K562 (cell line): ENCODE data around the gene GALNT7. TPM values are rescaled to one million over a fixed set of nuclear protein-coding genes. Genes with fewer than 3 reads are reported as not detected.

Experiments
- ARID4B ChIP-seq: sonication (generic); formaldehyde crosslinking; IDR thresholded peaks from 2 replicates; pipeline ENCODE4 v1.8.0; 2022; ENCODE audit warnings: mild to moderate bottlenecking, missing genetic modification reagents
- ELK3 ChIP-seq: fragments of 450-650 bp; formaldehyde crosslinking; IDR thresholded peaks from 2 replicates; pipeline ENCODE4 v1.4.0; 2020; ENCODE audit warnings: mild to moderate bottlenecking
- HDAC6 ChIP-seq: IDR thresholded peaks from 2 replicates; pipeline ENCODE4 v1.6.1; 2012; ENCODE audit warnings: low read depth, mild to moderate bottlenecking, control low read depth, inconsistent platforms, low read length, moderate library complexity
- HNRNPLL ChIP-seq: fragments of 200-400 bp; formaldehyde crosslinking; IDR thresholded peaks from 2 replicates; pipeline ENCODE4 v1.6.1; 2017; ENCODE audit warnings: low read length, low read depth, mild to moderate bottlenecking; ENCODE audit not compliant: poor library complexity, severe bottlenecking
- HOMEZ ChIP-seq: fragments of 250-450 bp; sonication (Bioruptor Pico); IDR thresholded peaks from 2 replicates; pipeline ENCODE4 v1.4.0; 2020; ENCODE audit warnings: mild to moderate bottlenecking, moderate library complexity
- HOXB6 ChIP-seq: fragments of 250-450 bp; sonication (Bioruptor Pico); IDR thresholded peaks from 2 replicates; pipeline ENCODE4 v1.5.1; 2022; ENCODE audit warnings: mild to moderate bottlenecking, borderline replicate concordance
- NCOA1 ChIP-seq: fragments of 450-650 bp; IDR thresholded peaks from 2 replicates; pipeline ENCODE4 v1.6.1; 2016; ENCODE audit warnings: low read depth
- NUFIP1 ChIP-seq: fragments of 450-650 bp; IDR thresholded peaks from 2 replicates; pipeline ENCODE4 v1.6.1; 2018; ENCODE audit not compliant: partially characterized antibody
- RBBP5 ChIP-seq: fragments of 200-600 bp; sonication (generic); IDR thresholded peaks from 2 replicates; pipeline ENCODE4 v1.6.1; 2012; ENCODE audit warnings: borderline replicate concordance, mild to moderate bottlenecking, low read length, control low read depth, inconsistent platforms; ENCODE audit not compliant: insufficient read depth, poor library complexity, severe bottlenecking
- SMARCA5 ChIP-seq: fragments of 450-650 bp; IDR thresholded peaks from 2 replicates; pipeline ENCODE4 v1.6.1; 2016
- SRSF1 ChIP-seq: fragments of 200-400 bp; formaldehyde crosslinking; IDR thresholded peaks from 2 replicates; pipeline ENCODE4 v1.6.1; 2017; ENCODE audit warnings: mild to moderate bottlenecking, low read depth, low read length, moderate library complexity
- ZBTB49 ChIP-seq: sonication (generic); formaldehyde crosslinking; IDR thresholded peaks from 2 replicates; pipeline ENCODE4 v1.8.0; 2022; ENCODE audit warnings: missing genetic modification reagents, mild to moderate bottlenecking, borderline replicate concordance
- ZNF232 ChIP-seq: sonication (generic); formaldehyde crosslinking; IDR thresholded peaks from 2 replicates; pipeline ENCODE4 v1.8.0; 2022; ENCODE audit warnings: mild to moderate bottlenecking, missing genetic modification reagents
- ZNF239 ChIP-seq: fragments of 250-450 bp; sonication (Bioruptor Pico); IDR thresholded peaks from 2 replicates; pipeline ENCODE4 v1.4.0; 2020; ENCODE audit warnings: mild to moderate bottlenecking
- ZNF431 ChIP-seq: sonication (generic); formaldehyde crosslinking; IDR thresholded peaks from 2 replicates; pipeline ENCODE4 v1.8.0; 2022; ENCODE audit warnings: mild to moderate bottlenecking, missing genetic modification reagents
- ZNF561 ChIP-seq: fragments of 450-650 bp; formaldehyde crosslinking; conservative IDR thresholded peaks from 2 replicates; pipeline ENCODE4 v1.4.0; 2020; ENCODE audit warnings: mild to moderate bottlenecking, moderate library complexity
- ZSCAN29 ChIP-seq: fragments of 450-650 bp; IDR thresholded peaks from 2 replicates; pipeline ENCODE4 v1.6.1; 2017
- polyA plus RNA-seq, 8 experiments: library from polyadenylated mRNA; depleted of rRNA in 4 of 8; stranded (reverse) in 5 of 8; unstranded in 3 of 8; fragments of >200 nt; fragmentation: Nextera tagmentation in 2 of 8; fragmentation: Illumina TruSeq in 1 of 8; extraction: Ambion mirVana in 2 of 8; extraction: Trizol in 1 of 8; gene quantifications; 2 replicates each; pipeline versions ENCODE4 v1.2.1 to v1.2.3, GENCODE V29; 2011 to 2014; ENCODE audit warnings: inconsistent platforms in 1 of 8, missing spikeins in 1 of 8
- total RNA-seq, 7 experiments: library from RNA; depleted of rRNA in 6 of 7; stranded (reverse); fragments of >200 nt in 6 of 7; fragmentation: Illumina TruSeq in 2 of 7; extraction: Trizol in 2 of 7; gene quantifications; 2 replicates each; pipeline versions ENCODE4 v1.2.1 to v1.2.3, GENCODE V29; 2011 to 2021; ENCODE audit warnings: low replicate concordance in 1 of 7

The GALNT7 gene
- total and polyA plus RNA-seq, 9 of the 15 experiments (the other 6 are each of a cell fraction or from before 2014, with no cell fraction given): 16.7 to 38.7 (median 31.1) TPM

GRCh38 chr4:173334085-173334890 is 165.7 kb downstream of the GALNT7 start, which contains the start of gene HMGB2 (continued):
- TF ChIP-seq HNRNPLL (peak; percentile 80), ARID4B (CRISPR knock-in tag) (no peak), ZBTB49 (CRISPR knock-in tag) (no peak), ZSCAN29 (no peak), HOXB6 (CRISPR knock-in tag) (no peak), HDAC6 (peak; percentile 71; the same call in 1 of the 2 replicates), RBBP5 (peak; percentile 41), NCOA1 (no peak; the same call in 1 of the 2 replicates), ELK3 (CRISPR knock-in tag) (no peak), SRSF1 (no peak), NUFIP1 (no peak), ZNF561 (CRISPR knock-in tag) (no peak), SMARCA5 (no peak), HOMEZ (CRISPR knock-in tag) (no peak), ZNF239 (CRISPR knock-in tag) (no peak), ZNF232 (CRISPR knock-in tag) (0 out of 2 replicates have a peak, but pooled peaks have one; percentile 14), ZNF431 (CRISPR knock-in tag) (peak; percentile 63; the same call in 1 of the 2 replicates)
